ENCODE results near the gene TMEM185A.
"Not testable (repeated sequence)": the region's sequence is repeated elsewhere in the genome, so short reads cannot be mapped to it uniquely, and the experiment has no call there.

GRCh38 chrX:149656260-149656884 is 24.8 kb upstream of the TMEM185A start:
- not testable (repeated sequence) for TF ChIP-seq POLR2A, CTCF (IDR thresholded peaks at IDR 0.05)

Measured in testis (tissue), 2 donors.